ENCODE results near the gene CFAP20DC. TPM values are rescaled to one million over a fixed set of nuclear protein-coding genes. Genes with fewer than 3 reads are reported as not detected.

The CFAP20DC gene
- total and polyA plus RNA-seq, 2 of the 13 experiments (the other 11 are each of a cell fraction or from before 2014, with no cell fraction given), result not detected

- TF ChIP-seq ZNF83 (CRISPR knock-in tag; IDR thresholded peaks at IDR 0.05; ENCODE audit: borderline replicate concordance) (no peak), RBM22 (optimal IDR thresholded peaks at IDR 0.05; ENCODE audit: low read length) (no peak), NFRKB (IDR thresholded peaks at IDR 0.05) (no peak), NR2C2 (CRISPR knock-in tag; IDR thresholded peaks at IDR 0.05; ENCODE audit: borderline replicate concordance) (no peak), ZNF891 (CRISPR knock-in tag; IDR thresholded peaks at IDR 0.05) (no peak), ZNF709 (CRISPR knock-in tag; IDR thresholded peaks at IDR 0.05) (no peak)
- TF ChIP-seq, protein P1, sequence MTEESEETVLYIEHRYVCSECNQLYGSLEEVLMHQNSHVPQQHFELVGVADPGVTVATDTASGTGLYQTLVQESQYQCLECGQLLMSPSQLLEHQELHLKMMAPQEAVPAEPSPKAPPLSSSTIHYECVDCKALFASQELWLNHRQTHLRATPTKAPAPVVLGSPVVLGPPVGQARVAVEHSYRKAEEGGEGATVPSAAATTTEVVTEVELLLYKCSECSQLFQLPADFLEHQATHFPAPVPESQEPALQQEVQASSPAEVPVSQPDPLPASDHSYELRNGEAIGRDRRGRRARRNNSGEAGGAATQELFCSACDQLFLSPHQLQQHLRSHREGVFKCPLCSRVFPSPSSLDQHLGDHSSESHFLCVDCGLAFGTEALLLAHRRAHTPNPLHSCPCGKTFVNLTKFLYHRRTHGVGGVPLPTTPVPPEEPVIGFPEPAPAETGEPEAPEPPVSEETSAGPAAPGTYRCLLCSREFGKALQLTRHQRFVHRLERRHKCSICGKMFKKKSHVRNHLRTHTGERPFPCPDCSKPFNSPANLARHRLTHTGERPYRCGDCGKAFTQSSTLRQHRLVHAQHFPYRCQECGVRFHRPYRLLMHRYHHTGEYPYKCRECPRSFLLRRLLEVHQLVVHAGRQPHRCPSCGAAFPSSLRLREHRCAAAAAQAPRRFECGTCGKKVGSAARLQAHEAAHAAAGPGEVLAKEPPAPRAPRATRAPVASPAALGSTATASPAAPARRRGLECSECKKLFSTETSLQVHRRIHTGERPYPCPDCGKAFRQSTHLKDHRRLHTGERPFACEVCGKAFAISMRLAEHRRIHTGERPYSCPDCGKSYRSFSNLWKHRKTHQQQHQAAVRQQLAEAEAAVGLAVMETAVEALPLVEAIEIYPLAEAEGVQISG (CRISPR knock-in tag; IDR thresholded peaks at IDR 0.05), result no peak
- TF ChIP-seq, protein P2, sequence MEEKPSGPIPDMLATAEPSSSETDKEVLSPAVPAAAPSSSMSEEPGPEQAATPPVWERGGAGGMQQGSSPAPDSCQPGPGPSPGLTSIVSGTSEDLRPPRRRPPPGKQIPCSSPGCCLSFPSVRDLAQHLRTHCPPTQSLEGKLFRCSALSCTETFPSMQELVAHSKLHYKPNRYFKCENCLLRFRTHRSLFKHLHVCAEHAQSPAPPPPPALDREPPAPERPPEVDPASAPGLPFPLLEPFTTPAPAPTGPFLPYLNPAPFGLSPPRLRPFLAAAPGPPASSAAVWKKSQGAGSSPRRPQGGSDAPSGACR (CRISPR knock-in tag; IDR thresholded peaks at IDR 0.05), result no peak
These were observed 32.2 kb downstream of the CFAP20DC start (continued) for GRCh38 chr3:59017617-59017984.

DNA sequence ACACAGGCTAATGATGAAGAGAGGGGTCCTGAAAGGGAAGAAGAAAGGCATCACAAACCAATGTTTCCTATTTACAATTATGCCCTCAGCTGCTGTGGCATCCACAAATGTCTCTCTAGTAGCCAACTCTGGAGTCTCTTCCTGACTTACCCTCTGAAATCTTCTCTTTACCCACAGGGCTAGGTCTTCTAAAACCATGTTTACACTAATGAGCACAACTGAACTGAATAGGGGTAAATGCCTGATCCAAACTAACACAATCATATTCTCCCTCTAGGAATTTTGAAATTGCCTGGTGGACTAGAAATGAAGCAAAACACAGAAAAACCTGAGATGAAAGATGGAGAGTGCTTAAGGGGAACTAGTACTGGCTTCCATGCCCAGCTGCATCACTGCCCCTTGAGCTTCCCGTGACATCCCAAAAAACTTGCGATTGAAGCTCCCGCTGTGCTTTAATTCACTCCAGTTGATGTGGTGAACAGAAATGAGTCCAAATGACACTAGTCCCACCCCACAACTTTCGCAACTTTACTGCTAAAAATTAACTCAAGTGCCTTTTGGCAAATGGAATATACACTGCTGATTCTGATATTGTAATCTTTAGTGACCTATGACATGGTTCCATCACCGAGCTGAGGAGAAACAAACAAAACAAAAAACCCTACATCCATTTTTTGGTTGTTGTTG is 32.8 kb downstream of the CFAP20DC start:
- Histone ChIP-seq H3K4me3 (replicated peaks in 1 of 3; ENCODE audit: insufficient read depth in 1 of 3, low read depth in 2 of 3, low read length in 3 of 3) (no peak overlapping the region), H3K36me3 (replicated peaks in 1 of 2; ENCODE audit: control insufficient read depth in 1 of 2, insufficient read depth in 2 of 2, low read length in 2 of 2) (no peaks in the 10 kb centered on the region), H3K27me3 (ENCODE audit: control insufficient read depth in 1 of 2, insufficient read depth in 2 of 2, low read length in 2 of 2) (no peaks in the 10 kb centered on the region; a peak in 1 of 5 replicates), H3K9ac (ENCODE audit: insufficient read depth, low read depth, low read length) (no peak overlapping the region), H3K4me1 (ENCODE audit: insufficient read depth, low read length) (no peaks in the 10 kb centered on the region), H3K79me2 (ENCODE audit: insufficient read depth, low read length) (no peaks in the 10 kb centered on the region), H3K27ac (ENCODE audit: extremely low read length, insufficient read depth, low read length) (no peak overlapping the region), H3K9me3 (ENCODE audit: low read length) (no peaks in the 10 kb centered on the region), H4K20me1 (ENCODE audit: insufficient read depth, low read length) (no peaks in the 10 kb centered on the region), H2AFZ (ENCODE audit: low read length) (no peak overlapping the region), H3K4me2 (ENCODE audit: low read depth, low read length) (no peak overlapping the region)
- ChIA-PET CTCF (ENCODE audit: low intra/inter-chr PET ratio, low total read pairs) (no interaction called here), POLR2A (no interaction called here)
- BruUV-seq (replicated peaks), result no TSS peak
- in situ Hi-C loops (cut with HindIII; ENCODE audit: extremely low pct_ligation_motif_present, low pct_unique_long_range_greater_than_20kb), result no loop called here
- no peak for DNase-seq (ENCODE audit: low spot score)
- intact Hi-C loops (cut with micrococcal nuclease; ENCODE audit: unreplicated experiment), result no loop called here
- 1% methylated on average over 5 of the region's 5 CpGs for WGBS (ENCODE audit: low lambda C conversion rate)
- no peak for ATAC-seq
- no peak for FAIRE-seq
- TF ChIP-seq ZNF703 (CRISPR knock-in tag; IDR thresholded peaks at IDR 0.05; ENCODE audit: borderline replicate concordance) (no peak), ZNF550 (CRISPR knock-in tag; IDR thresholded peaks at IDR 0.05; ENCODE audit: borderline replicate concordance) (no peak), ATF7 (IDR thresholded peaks at IDR 0.05) (no peak), ATF7 (CRISPR knock-in tag; IDR thresholded peaks at IDR 0.05) (no peak), ZBTB25 (CRISPR knock-in tag; IDR thresholded peaks at IDR 0.05) (no peak), SALL1 (CRISPR knock-in tag; IDR thresholded peaks at IDR 0.05) (no peak), ZNF569 (CRISPR knock-in tag; IDR thresholded peaks at IDR 0.05; ENCODE audit: borderline replicate concordance) (no peak), CEBPB (IDR thresholded peaks at IDR 0.05; ENCODE audit: borderline replicate concordance, low read depth, low read length) (no peak)
- TF ChIP-seq, protein P3, sequence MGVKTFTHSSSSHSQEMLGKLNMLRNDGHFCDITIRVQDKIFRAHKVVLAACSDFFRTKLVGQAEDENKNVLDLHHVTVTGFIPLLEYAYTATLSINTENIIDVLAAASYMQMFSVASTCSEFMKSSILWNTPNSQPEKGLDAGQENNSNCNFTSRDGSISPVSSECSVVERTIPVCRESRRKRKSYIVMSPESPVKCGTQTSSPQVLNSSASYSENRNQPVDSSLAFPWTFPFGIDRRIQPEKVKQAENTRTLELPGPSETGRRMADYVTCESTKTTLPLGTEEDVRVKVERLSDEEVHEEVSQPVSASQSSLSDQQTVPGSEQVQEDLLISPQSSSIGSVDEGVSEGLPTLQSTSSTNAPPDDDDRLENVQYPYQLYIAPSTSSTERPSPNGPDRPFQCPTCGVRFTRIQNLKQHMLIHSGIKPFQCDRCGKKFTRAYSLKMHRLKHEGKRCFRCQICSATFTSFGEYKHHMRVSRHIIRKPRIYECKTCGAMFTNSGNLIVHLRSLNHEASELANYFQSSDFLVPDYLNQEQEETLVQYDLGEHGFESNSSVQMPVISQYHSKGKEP (CRISPR knock-in tag; IDR thresholded peaks at IDR 0.05), result no peak

All from HepG2 (cell line).